ENCODE results near the gene MEF2A.

MEF2A gene

GRCh38 chr15:99574502-99574901 lies 8.7 kb downstream of the MEF2A start:
- DNase-seq (ENCODE audit: low read depth, low spot score): no peak
- H3K4me1 ChIP-seq (ENCODE audit: insufficient read depth, insufficient read length): no peaks in the 10 kb centered on the region
- 0 out of 2 replicates have a peak, but pooled peaks cover 5% of the 10 kb centered on the region for H3K9me3 ChIP-seq (ENCODE audit: insufficient read depth, low read length)
- no peak overlapping the region for H3K9ac ChIP-seq (ENCODE audit: insufficient read length, low read depth)
- no peak overlapping the region for H3K4me3 ChIP-seq (ENCODE audit: insufficient read length, low read depth)
- TF ChIP-seq SUZ12 (IDR thresholded peaks at IDR 0.05; ENCODE audit: extremely low read depth, insufficient read depth, insufficient read length): no peak
- TF ChIP-seq ZNF274 (IDR thresholded peaks at IDR 0.05; ENCODE audit: low read depth, low read length): no peak
- TF ChIP-seq YY1 (IDR thresholded peaks at IDR 0.05; ENCODE audit: insufficient read depth, insufficient read length): no peak
- H3K27me3 ChIP-seq (ENCODE audit: insufficient read depth, insufficient read length): no peaks in the 10 kb centered on the region
- peaks cover 4% of the 10 kb centered on the region for H3K36me3 ChIP-seq (ENCODE audit: insufficient read depth, insufficient read length, low read length)

DNA sequence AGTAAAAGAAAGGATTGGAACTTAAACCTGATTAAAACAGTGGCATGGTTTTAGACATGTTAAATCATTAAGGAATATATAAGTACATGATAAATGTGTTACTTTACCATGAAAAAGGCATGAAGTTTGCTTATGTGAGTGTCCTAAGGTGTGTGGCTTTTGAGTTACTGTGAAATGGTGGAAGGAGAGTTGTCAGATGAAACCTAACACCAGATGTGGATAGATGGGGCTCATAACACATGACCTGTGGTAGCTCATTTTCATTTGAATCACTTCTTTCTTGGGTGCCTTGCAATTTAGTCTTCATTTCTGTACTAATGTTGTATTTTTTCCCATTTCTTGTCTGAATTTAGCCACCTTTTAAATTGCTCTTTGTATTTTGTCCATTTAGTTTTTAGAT lies 13.0 kb downstream of the MEF2A start:
- no peak for TF ChIP-seq SUZ12 (IDR thresholded peaks at IDR 0.05; ENCODE audit: extremely low read depth, insufficient read depth, insufficient read length)
- no peak for TF ChIP-seq ZNF274 (IDR thresholded peaks at IDR 0.05; ENCODE audit: low read depth, low read length)
- no peak for TF ChIP-seq YY1 (IDR thresholded peaks at IDR 0.05; ENCODE audit: insufficient read depth, insufficient read length)
- no peak overlapping the region for H3K4me3 ChIP-seq (ENCODE audit: insufficient read length, low read depth)
- H3K9ac ChIP-seq (ENCODE audit: insufficient read length, low read depth): no peak overlapping the region

DNA sequence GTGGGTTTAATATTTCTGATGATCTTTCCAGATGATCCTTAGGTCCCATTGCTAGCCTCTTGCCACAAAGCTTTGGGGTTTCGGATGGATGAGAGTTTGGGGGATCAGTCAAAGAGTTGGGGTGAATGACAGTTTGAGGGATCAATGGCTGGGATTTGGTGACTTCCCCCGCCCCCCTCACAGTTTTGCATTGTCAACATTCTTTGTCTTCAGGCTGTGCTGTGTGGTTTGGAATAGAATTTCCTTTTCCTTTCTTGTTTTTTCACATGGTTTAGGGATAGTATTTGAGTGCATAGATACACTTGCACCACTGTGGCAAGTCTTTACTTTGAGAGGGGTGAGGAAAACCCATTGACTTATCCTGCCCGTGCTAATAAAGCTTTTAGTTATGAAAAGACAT lies 14.3 kb downstream of the MEF2A start:
- TF ChIP-seq YY1 (IDR thresholded peaks at IDR 0.05; ENCODE audit: insufficient read depth, insufficient read length) (no peak), ZNF274 (IDR thresholded peaks at IDR 0.05; ENCODE audit: low read depth, low read length) (no peak), SUZ12 (IDR thresholded peaks at IDR 0.05; ENCODE audit: extremely low read depth, insufficient read depth, insufficient read length) (no peak)
- no peaks in the 10 kb centered on the region for H3K36me3 ChIP-seq (ENCODE audit: insufficient read depth, insufficient read length, low read length)
- H3K4me3 ChIP-seq (ENCODE audit: insufficient read length, low read depth): no peak overlapping the region
- H3K27me3 ChIP-seq (ENCODE audit: insufficient read depth, insufficient read length): no peaks in the 10 kb centered on the region
- H3K9ac ChIP-seq (ENCODE audit: insufficient read length, low read depth): no peak overlapping the region
- no peak for DNase-seq (ENCODE audit: low read depth, low spot score)
- H3K4me1 ChIP-seq (ENCODE audit: insufficient read depth, insufficient read length): no peaks in the 10 kb centered on the region
- no peaks in the 10 kb centered on the region for H3K9me3 ChIP-seq (ENCODE audit: insufficient read depth, low read length)

More for the DNA sequence above, 13.0 kb downstream of the MEF2A start:
- peaks cover 4% of the 10 kb centered on the region for H3K36me3 ChIP-seq (ENCODE audit: insufficient read depth, insufficient read length, low read length)
- no peaks in the 10 kb centered on the region for H3K4me1 ChIP-seq (ENCODE audit: insufficient read depth, insufficient read length)
- H3K27me3 ChIP-seq (ENCODE audit: insufficient read depth, insufficient read length): no peaks in the 10 kb centered on the region
- H3K9me3 ChIP-seq (ENCODE audit: insufficient read depth, low read length): 0 out of 2 replicates have a peak, but pooled peaks cover 5% of the 10 kb centered on the region
- DNase-seq (ENCODE audit: low read depth, low spot score): no peak

DNA sequence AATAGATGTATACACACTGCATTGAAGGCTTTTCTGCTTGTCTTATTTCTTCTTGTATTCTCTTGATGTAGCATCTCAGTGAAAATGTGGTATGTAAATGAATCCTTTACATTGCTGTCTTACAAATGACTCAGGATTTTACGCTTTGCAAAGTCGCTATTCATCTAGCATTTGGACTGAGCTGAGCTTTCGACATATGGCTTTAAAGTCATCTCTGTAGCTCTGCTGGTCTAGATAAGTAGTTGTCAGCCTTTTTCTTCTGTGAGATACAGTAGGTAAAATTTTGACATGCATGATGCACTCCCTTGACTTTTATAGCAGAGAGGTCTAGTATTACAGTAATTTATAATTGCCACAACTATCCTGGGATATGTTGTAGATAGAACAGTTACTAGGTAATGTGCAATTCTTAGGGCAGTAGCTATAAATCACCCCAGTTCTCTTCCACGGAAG lies 16.8 kb downstream of the MEF2A start:
- H3K36me3 ChIP-seq (ENCODE audit: insufficient read depth, insufficient read length, low read length): no peaks in the 10 kb centered on the region
- H3K4me3 ChIP-seq (ENCODE audit: insufficient read length, low read depth): no peak overlapping the region
- no peaks in the 10 kb centered on the region; the same call in 1 of the 2 replicates for H3K9me3 ChIP-seq (ENCODE audit: insufficient read depth, low read length)
- H3K27me3 ChIP-seq (ENCODE audit: insufficient read depth, insufficient read length): no peaks in the 10 kb centered on the region
- DNase-seq (ENCODE audit: low read depth, low spot score): no peak
- TF ChIP-seq YY1 (IDR thresholded peaks at IDR 0.05; ENCODE audit: insufficient read depth, insufficient read length) (no peak), ZNF274 (IDR thresholded peaks at IDR 0.05; ENCODE audit: low read depth, low read length) (no peak), SUZ12 (IDR thresholded peaks at IDR 0.05; ENCODE audit: extremely low read depth, insufficient read depth, insufficient read length) (no peak)
- H3K9ac ChIP-seq (ENCODE audit: insufficient read length, low read depth): no peak overlapping the region
- H3K4me1 ChIP-seq (ENCODE audit: insufficient read depth, insufficient read length): no peaks in the 10 kb centered on the region

DNA sequence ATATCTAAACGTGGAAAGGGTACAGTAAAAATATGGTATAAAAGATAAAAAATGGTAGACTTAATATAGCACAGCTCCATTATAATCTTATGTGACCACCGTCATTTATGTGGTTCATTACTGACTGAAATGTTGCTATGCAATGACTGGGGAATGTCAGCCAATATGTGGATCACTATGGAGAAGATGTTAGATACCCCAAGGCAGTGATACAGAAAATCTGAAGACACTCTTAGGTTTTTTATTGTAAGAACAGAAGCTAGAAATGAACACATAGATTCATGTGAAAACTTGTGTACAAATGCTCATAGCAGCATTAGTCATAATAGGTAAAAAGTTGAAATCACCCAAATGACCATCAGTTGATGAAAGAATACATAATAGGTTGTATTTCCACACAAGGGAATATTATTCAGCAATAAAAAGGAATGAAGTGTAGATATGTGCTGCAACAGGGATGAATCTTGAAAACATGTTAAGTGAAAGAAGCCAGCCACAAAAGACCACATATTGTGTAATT lies 18.4 kb downstream of the MEF2A start:
- no peaks in the 10 kb centered on the region; the same call in 1 of the 2 replicates for H3K9me3 ChIP-seq (ENCODE audit: insufficient read depth, low read length)
- TF ChIP-seq ZNF274 (IDR thresholded peaks at IDR 0.05; ENCODE audit: low read depth, low read length) (no peak), SUZ12 (IDR thresholded peaks at IDR 0.05; ENCODE audit: extremely low read depth, insufficient read depth, insufficient read length) (no peak), YY1 (IDR thresholded peaks at IDR 0.05; ENCODE audit: insufficient read depth, insufficient read length) (no peak)

DNA sequence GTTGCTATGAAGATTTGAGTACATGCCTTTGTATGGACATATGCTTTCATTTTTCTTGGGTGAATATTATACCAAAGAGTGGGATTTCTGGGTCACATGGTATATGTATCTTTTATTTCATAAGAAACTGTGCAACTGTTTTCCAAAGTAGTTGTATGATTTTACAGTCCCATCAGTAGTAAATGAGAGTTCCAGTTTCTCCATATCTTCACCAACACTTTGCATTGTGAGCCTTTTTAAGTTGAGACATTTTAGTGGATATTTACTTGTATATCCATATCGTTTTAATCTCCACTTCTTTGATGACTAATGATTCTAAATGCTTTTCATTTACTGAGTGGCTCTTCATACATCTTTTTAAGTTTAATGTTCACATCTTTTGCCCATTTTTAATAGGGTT lies 20.3 kb downstream of the MEF2A start:
- Histone ChIP-seq H3K4me1 (ENCODE audit: insufficient read depth, insufficient read length) (no peaks in the 10 kb centered on the region), H3K9ac (ENCODE audit: insufficient read length, low read depth) (no peak overlapping the region), H3K27me3 (ENCODE audit: insufficient read depth, insufficient read length) (no peaks in the 10 kb centered on the region), H3K36me3 (ENCODE audit: insufficient read depth, insufficient read length, low read length) (no peaks in the 10 kb centered on the region), H3K9me3 (ENCODE audit: insufficient read depth, low read length) (no peaks in the 10 kb centered on the region; the same call in 1 of the 2 replicates), H3K4me3 (ENCODE audit: insufficient read length, low read depth) (no peak overlapping the region)
- no peak for DNase-seq (ENCODE audit: low read depth, low spot score)
- TF ChIP-seq ZNF274 (IDR thresholded peaks at IDR 0.05; ENCODE audit: low read depth, low read length) (no peak), YY1 (IDR thresholded peaks at IDR 0.05; ENCODE audit: insufficient read depth, insufficient read length) (no peak), SUZ12 (IDR thresholded peaks at IDR 0.05; ENCODE audit: extremely low read depth, insufficient read depth, insufficient read length) (no peak)

More for the DNA sequence above, 18.4 kb downstream of the MEF2A start:
- Histone ChIP-seq H3K27me3 (ENCODE audit: insufficient read depth, insufficient read length) (no peaks in the 10 kb centered on the region), H3K36me3 (ENCODE audit: insufficient read depth, insufficient read length, low read length) (no peaks in the 10 kb centered on the region), H3K4me1 (ENCODE audit: insufficient read depth, insufficient read length) (no peaks in the 10 kb centered on the region), H3K9ac (ENCODE audit: insufficient read length, low read depth) (no peak overlapping the region), H3K4me3 (ENCODE audit: insufficient read length, low read depth) (no peak overlapping the region)
- no peak for DNase-seq (ENCODE audit: low read depth, low spot score)

DNA sequence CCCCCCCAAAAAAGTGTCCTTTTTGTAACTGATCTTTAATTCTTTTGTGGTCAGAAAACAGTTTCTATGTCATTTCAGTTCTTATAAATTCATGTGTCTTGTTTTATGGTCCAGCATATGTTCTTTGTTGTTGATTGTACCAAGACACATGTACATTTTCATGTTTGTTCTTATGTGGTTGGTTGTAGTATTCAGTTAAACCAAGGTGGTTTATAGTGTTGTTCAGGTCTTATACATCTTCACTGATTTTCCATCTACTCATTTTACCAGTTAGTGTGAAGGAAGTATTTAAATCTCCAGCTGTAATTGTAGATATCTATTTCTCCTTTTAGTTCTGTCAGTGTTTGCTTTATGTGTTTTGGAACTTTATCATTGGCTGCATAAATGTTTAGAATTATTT lies 24.0 kb downstream of the MEF2A start:
- Histone ChIP-seq H3K27me3 (ENCODE audit: insufficient read depth, insufficient read length) (no peaks in the 10 kb centered on the region), H3K4me3 (ENCODE audit: insufficient read length, low read depth) (no peak overlapping the region), H3K4me1 (ENCODE audit: insufficient read depth, insufficient read length) (no peaks in the 10 kb centered on the region), H3K9me3 (ENCODE audit: insufficient read depth, low read length) (peaks cover 11% of the 10 kb centered on the region), H3K36me3 (ENCODE audit: insufficient read depth, insufficient read length, low read length) (peaks cover 2% of the 10 kb centered on the region), H3K9ac (ENCODE audit: insufficient read length, low read depth) (no peak overlapping the region)
- no peak for DNase-seq (ENCODE audit: low read depth, low spot score)
- no peak for TF ChIP-seq SUZ12 (IDR thresholded peaks at IDR 0.05; ENCODE audit: extremely low read depth, insufficient read depth, insufficient read length)
- no peak for TF ChIP-seq ZNF274 (IDR thresholded peaks at IDR 0.05; ENCODE audit: low read depth, low read length)
- TF ChIP-seq YY1 (IDR thresholded peaks at IDR 0.05; ENCODE audit: insufficient read depth, insufficient read length): no peak

Measured in NT2/D1 (cell line).